Breast epithelium (tissue), 4 donors: ENCODE measurements around the gene SSC5D. TPM values are rescaled to one million over a fixed set of nuclear protein-coding genes. Genes with fewer than 3 reads are reported as not detected.
A peak's percentile ranks its signal among the peaks of the same experiment; 100 is the strongest.

Experiments used
- DNase-seq, 2 donors: peaks; one replicate each; pipeline ENCODE4 v3.0.0-alpha.2; 2019; ENCODE audit warnings: low spot score in 2 of 2
- H3K27ac ChIP-seq, 2 donors: fragments of 200-600 bp; sonication (generic) in 1 of 2; one replicate each; pipeline ENCODE4 v1.5.1; 2016 to 2019; ENCODE audit warnings: mild to moderate bottlenecking in 1 of 2
- H3K27me3 ChIP-seq, 2 donors: fragments of 200-600 bp; sonication (generic) in 1 of 2; one replicate each; pipeline versions ENCODE4 v1.5.1 to v1.6.0; 2017 to 2019; ENCODE audit warnings: control low read depth in 1 of 2, mild to moderate bottlenecking in 1 of 2
- H3K36me3 ChIP-seq: fragments of 200-600 bp; one replicate; pipeline ENCODE4 v1.5.1; 2019
- H3K4me1 ChIP-seq, 2 donors: fragments of 200-600 bp; sonication (generic); one replicate each; pipeline ENCODE4 v1.5.1; 2016 to 2019; ENCODE audit warnings: control low read depth in 1 of 2
- H3K4me3 ChIP-seq, 3 donors: fragments of 200-600 bp; sonication (generic); 1 replicate in 2 of 3; 2 replicates in 1 of 3; pipeline ENCODE4 v1.5.1; 2016 to 2019; ENCODE audit warnings: mild to moderate bottlenecking in 3 of 3, moderate library complexity in 2 of 3
- H3K9me3 ChIP-seq, 2 donors: fragments of 200-600 bp; sonication (generic) in 1 of 2; one replicate each; pipeline ENCODE4 v1.5.1; 2016 to 2019; ENCODE audit warnings: control low read depth in 1 of 2
- POLR2A ChIP-seq: fragments of 450-650 bp; IDR thresholded peaks from one replicate; pipeline ENCODE4 v1.6.1; 2016; ENCODE audit warnings: antibody characterized with exemption, mild to moderate bottlenecking, moderate library complexity
- POLR2AphosphoS5 ChIP-seq, 3 donors: sonication (generic); formaldehyde crosslinking; IDR thresholded peaks; one replicate each; pipeline ENCODE4 v1.6.1; 2017; ENCODE audit warnings: antibody characterized with exemption in 3 of 3
- intact Hi-C: fragments of 100-400 bp; cut with DNase I; formaldehyde crosslinking; loops from one replicate; pipeline ENCODE4 v1.15.1; 2023; ENCODE audit warnings: low total_unique reads
- total RNA-seq, 3 donors: library from RNA; depleted of rRNA; stranded (reverse); fragments of >200 nt; gene quantifications; one replicate each; pipeline ENCODE4 v1.1.0, GENCODE V29; 2016
- TF ChIP-seq, protein P1 (sequence below), 3 donors: fragments of 450-650 bp; IDR thresholded peaks; one replicate each; pipeline ENCODE4 v1.5.1; 2016 to 2017; ENCODE audit warnings: antibody characterized with exemption in 3 of 3, mild to moderate bottlenecking in 3 of 3, moderate library complexity in 3 of 3

The SSC5D gene
- total RNA-seq, 3 donors from 2014 or later: 3.6 to 7.2 (median 3.8) TPM

GRCh38 chr19:55503502-55504251, 15.4 kb downstream of the SSC5D start:
- Histone ChIP-seq H3K27ac (peak overlapping the region; percentile 77 to 80), H3K9me3 (no peaks in the 10 kb centered on the region), H3K36me3 (no peaks in the 10 kb centered on the region), H3K4me3 (peak overlapping the region; percentile 43 to 73 (median 53)), H3K27me3 (no peaks in the 10 kb centered on the region), H3K4me1 (peaks cover 0 to 3% of the 10 kb centered on the region in 2 donors)
- intact Hi-C loops: loop anchor here (5.0 kb wide), 1 partner anchor 86 kb away; no protein-coding TSS in a partner anchor
- peak; percentile 90 to 91 for DNase-seq
- TF ChIP-seq POLR2AphosphoS5 (IDR thresholded peaks at IDR 0.05) (peak in 1 of 3 donors; percentile 47), POLR2A (no peak)
- TF ChIP-seq, protein P1, sequence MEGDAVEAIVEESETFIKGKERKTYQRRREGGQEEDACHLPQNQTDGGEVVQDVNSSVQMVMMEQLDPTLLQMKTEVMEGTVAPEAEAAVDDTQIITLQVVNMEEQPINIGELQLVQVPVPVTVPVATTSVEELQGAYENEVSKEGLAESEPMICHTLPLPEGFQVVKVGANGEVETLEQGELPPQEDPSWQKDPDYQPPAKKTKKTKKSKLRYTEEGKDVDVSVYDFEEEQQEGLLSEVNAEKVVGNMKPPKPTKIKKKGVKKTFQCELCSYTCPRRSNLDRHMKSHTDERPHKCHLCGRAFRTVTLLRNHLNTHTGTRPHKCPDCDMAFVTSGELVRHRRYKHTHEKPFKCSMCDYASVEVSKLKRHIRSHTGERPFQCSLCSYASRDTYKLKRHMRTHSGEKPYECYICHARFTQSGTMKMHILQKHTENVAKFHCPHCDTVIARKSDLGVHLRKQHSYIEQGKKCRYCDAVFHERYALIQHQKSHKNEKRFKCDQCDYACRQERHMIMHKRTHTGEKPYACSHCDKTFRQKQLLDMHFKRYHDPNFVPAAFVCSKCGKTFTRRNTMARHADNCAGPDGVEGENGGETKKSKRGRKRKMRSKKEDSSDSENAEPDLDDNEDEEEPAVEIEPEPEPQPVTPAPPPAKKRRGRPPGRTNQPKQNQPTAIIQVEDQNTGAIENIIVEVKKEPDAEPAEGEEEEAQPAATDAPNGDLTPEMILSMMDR (IDR thresholded peaks at IDR 0.05): peak; percentile 97 to 98 (median 98)

DNA sequence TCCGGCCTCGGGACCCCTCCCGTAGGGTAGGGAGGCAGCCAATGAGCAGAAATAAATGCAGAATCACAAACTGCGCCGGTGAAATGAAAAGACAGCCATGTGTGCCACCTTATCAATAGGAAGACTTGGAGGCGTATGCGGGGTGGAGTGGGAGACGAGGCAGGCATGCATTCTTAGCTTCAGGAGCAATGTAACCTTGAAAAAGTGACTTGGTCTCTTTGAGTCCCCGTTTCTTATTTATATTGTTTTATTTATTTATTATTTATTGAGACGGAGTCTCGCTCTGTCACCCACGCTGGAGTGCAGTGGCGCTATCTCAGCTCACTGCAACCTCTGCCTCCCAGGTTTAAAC, 16.0 kb downstream of the SSC5D start:
- no peaks in the 10 kb centered on the region for H3K36me3 ChIP-seq
- H3K27ac ChIP-seq: peak overlapping the region in 1 of 2 donors; percentile 80
- peak overlapping the region; percentile 43 to 73 (median 53) for H3K4me3 ChIP-seq
- intact Hi-C loops: loop anchor here (5.0 kb wide), 1 partner anchor 87 kb away; no protein-coding TSS in a partner anchor
- DNase-seq: no peak
- H3K27me3 ChIP-seq: no peaks in the 10 kb centered on the region
- TF ChIP-seq, protein P1 (IDR thresholded peaks at IDR 0.05): peak in 1 of 3 donors; percentile 13
- TF ChIP-seq POLR2A: no peak
- peaks cover 0 to 3% of the 10 kb centered on the region in 2 donors for H3K4me1 ChIP-seq
- H3K9me3 ChIP-seq: no peaks in the 10 kb centered on the region

DNA sequence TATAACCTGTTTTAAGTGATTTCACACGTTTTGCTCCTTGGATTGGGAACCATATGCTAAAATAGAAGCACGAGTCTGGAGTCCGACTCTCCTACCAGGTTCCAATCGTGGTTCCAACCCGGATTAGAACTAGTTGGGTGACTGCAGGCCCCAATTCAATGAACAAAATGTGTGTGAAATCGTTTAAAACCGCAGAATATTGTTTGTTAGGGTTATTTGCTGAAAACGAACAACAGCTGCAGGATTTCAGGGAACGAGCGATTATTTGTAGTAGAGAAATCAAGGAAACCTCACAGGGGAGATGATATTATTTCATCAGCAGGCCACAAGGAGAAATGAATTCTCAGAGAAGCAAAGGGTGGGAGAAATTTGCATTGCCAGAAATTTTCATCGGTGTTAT, 16.7 kb downstream of the SSC5D start:
- no peaks in the 10 kb centered on the region for H3K36me3 ChIP-seq
- no peak overlapping the region for H3K4me3 ChIP-seq
- TF ChIP-seq, protein P1 (IDR thresholded peaks at IDR 0.05): no peak
- TF ChIP-seq POLR2AphosphoS5 (IDR thresholded peaks at IDR 0.05) (no peak), POLR2A (no peak)
- no peaks in the 10 kb centered on the region for H3K9me3 ChIP-seq
- no peaks in the 10 kb centered on the region for H3K27me3 ChIP-seq
- H3K27ac ChIP-seq: no peak overlapping the region
- peaks cover 0 to 3% of the 10 kb centered on the region in 2 donors for H3K4me1 ChIP-seq
- intact Hi-C loops: loop anchor here (5.0 kb wide), 1 partner anchor 88 kb away; no protein-coding TSS in a partner anchor
- no peak for DNase-seq

DNA sequence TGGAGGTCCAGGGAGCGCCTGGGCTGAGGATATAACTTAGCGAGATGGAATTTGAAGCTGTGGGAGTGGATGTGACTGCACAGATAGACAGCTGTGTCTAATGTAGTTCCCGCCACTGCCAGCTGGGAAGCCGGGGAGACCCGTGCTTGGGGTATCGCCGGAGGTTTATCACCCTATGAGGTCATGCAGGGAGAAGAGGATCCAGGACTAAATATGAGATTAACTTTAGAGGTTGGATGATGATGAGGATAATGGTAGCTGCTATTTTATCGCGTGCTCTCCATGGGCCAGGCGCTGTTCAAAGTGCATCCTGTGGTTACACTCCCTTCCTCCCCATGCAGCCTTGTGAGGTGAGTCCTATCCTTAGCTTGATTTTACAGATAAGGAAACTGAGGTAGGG, 19.9 kb downstream of the SSC5D start:
- intact Hi-C loops: no loop called here
- no peak overlapping the region for H3K27ac ChIP-seq
- no peaks in the 10 kb centered on the region for H3K36me3 ChIP-seq
- H3K4me1 ChIP-seq: peaks cover 0 to 3% of the 10 kb centered on the region in 2 donors
- TF ChIP-seq POLR2AphosphoS5 (IDR thresholded peaks at IDR 0.05): no peak
- TF ChIP-seq POLR2A: no peak
- TF ChIP-seq, protein P1 (IDR thresholded peaks at IDR 0.05): no peak
- no peak for DNase-seq
- no peaks in the 10 kb centered on the region for H3K9me3 ChIP-seq
- no peaks in the 10 kb centered on the region for H3K27me3 ChIP-seq
- no peak overlapping the region for H3K4me3 ChIP-seq

GRCh38 chr19:55516878-55517620, 28.8 kb downstream of the SSC5D start:
- peak overlapping the region; percentile 92 to 96 for H3K27ac ChIP-seq
- H3K4me3 ChIP-seq: peak overlapping the region; percentile 45 to 74 (median 58)
- no peaks in the 10 kb centered on the region for H3K4me1 ChIP-seq
- H3K36me3 ChIP-seq: no peaks in the 10 kb centered on the region
- no peak for TF ChIP-seq POLR2A
- peak in 2 of 3 donors; percentile 80 to 83 for TF ChIP-seq POLR2AphosphoS5 (IDR thresholded peaks at IDR 0.05)
- TF ChIP-seq, protein P1 (IDR thresholded peaks at IDR 0.05): peak; percentile 81 to 96 (median 84)
- peak; percentile 92 to 95 for DNase-seq
- intact Hi-C loops: no loop called here
- no peaks in the 10 kb centered on the region for H3K27me3 ChIP-seq
- no peaks in the 10 kb centered on the region for H3K9me3 ChIP-seq
